Vagina (tissue), 2 donors: ENCODE data around the gene SOHLH2. TPM values are rescaled to one million over a fixed set of nuclear protein-coding genes. Genes with fewer than 3 reads are reported as not detected.

Experiments
- DNase-seq, 2 donors: peaks; one replicate each; pipeline ENCODE4 v3.0.0-alpha.2; 2017; ENCODE audit errors: extremely low spot score in 2 of 2
- H3K27ac ChIP-seq: fragments of 200-600 bp; sonication (generic); one replicate; pipeline ENCODE4 v1.5.1; 2019
- H3K27me3 ChIP-seq: fragments of 200-600 bp; sonication (generic); one replicate; pipeline ENCODE4 v1.5.1; 2019
- H3K36me3 ChIP-seq, 2 donors: fragments of 200-600 bp; sonication (generic); one replicate each; pipeline ENCODE4 v1.5.1; 2017 to 2019
- H3K4me1 ChIP-seq: fragments of 200-600 bp; sonication (generic); one replicate; pipeline ENCODE4 v1.5.1; 2019
- H3K4me3 ChIP-seq, 2 donors: fragments of 200-600 bp; sonication (generic); 1 replicate in 1 of 2; 2 replicates in 1 of 2; pipeline ENCODE4 v1.5.1; 2016 to 2019
- H3K9me3 ChIP-seq: fragments of 200-600 bp; sonication (generic); one replicate; pipeline ENCODE4 v1.5.1; 2019
- CTCF ChIP-seq, 3 experiments: fragments of 450-650 bp in 2 of 3; fragments of 200-600 bp in 1 of 3; sonication (generic) in 1 of 3; IDR thresholded peaks; one replicate each; pipeline ENCODE4 v1.5.1; 2017 to 2019; ENCODE audit warnings: antibody characterized with exemption in 3 of 3, mild to moderate bottlenecking in 2 of 3, moderate library complexity in 2 of 3
- POLR2A ChIP-seq, 2 donors: fragments of 450-650 bp; IDR thresholded peaks; one replicate each; pipeline ENCODE4 v1.6.1; 2017; ENCODE audit warnings: antibody characterized with exemption in 2 of 2, mild to moderate bottlenecking in 2 of 2, moderate library complexity in 2 of 2
- POLR2AphosphoS5 ChIP-seq, 2 donors: sonication (generic); formaldehyde crosslinking; IDR thresholded peaks; one replicate each; pipeline ENCODE4 v1.9.0; 2017; ENCODE audit warnings: antibody characterized with exemption in 2 of 2, mild to moderate bottlenecking in 2 of 2, low read depth in 1 of 2; ENCODE audit not compliant: insufficient read depth in 1 of 2
- intact Hi-C: fragments of 100-400 bp; cut with DNase I; formaldehyde crosslinking; loops from one replicate; pipeline ENCODE4 v1.15.1; 2023
- total RNA-seq: library from RNA; depleted of rRNA; stranded (reverse); fragments of >200 nt; gene quantifications from one replicate; pipeline ENCODE4 v1.2.3, GENCODE V29; 2016

The SOHLH2 gene
- total RNA-seq, 1 donor from 2014 or later, result not detected

- H3K36me3 ChIP-seq, result no peaks in the 10 kb centered on the region
- intact Hi-C loops, result no loop called here
- no peaks in the 10 kb centered on the region for H3K9me3 ChIP-seq
- H3K4me1 ChIP-seq, result no peaks in the 10 kb centered on the region
- no peak for TF ChIP-seq POLR2A (IDR thresholded peaks at IDR 0.05)
- TF ChIP-seq CTCF (IDR thresholded peaks at IDR 0.05), result no peak
- no peak for TF ChIP-seq POLR2AphosphoS5 (IDR thresholded peaks at IDR 0.05; ENCODE audit: insufficient read depth in 1 of 2, low read depth in 1 of 2)
- H3K4me3 ChIP-seq, result no peak overlapping the region
- no peaks in the 10 kb centered on the region for H3K27me3 ChIP-seq
- DNase-seq, result no peak
- no peak overlapping the region for H3K27ac ChIP-seq
Observed at GRCh38 chr13:36160297-36160696, 54.1 kb downstream of the SOHLH2 start.

- intact Hi-C loops, result no loop called here
- H3K36me3 ChIP-seq, result no peaks in the 10 kb centered on the region
Observed at GRCh38 chr13:36158611-36159010, 55.7 kb downstream of the SOHLH2 start.

GRCh38 chr13:36157480-36157879 lies 56.9 kb downstream of the SOHLH2 start:
- Histone ChIP-seq H3K9me3 (no peaks in the 10 kb centered on the region), H3K4me3 (no peak overlapping the region), H3K4me1 (no peaks in the 10 kb centered on the region), H3K27me3 (no peaks in the 10 kb centered on the region), H3K27ac (no peak overlapping the region), H3K36me3 (no peaks in the 10 kb centered on the region)
- no peak for TF ChIP-seq CTCF (IDR thresholded peaks at IDR 0.05)
- DNase-seq, result no peak
- intact Hi-C loops, result no loop called here

More at GRCh38 chr13:36158611-36159010, 55.7 kb downstream of the SOHLH2 start:
- TF ChIP-seq CTCF (IDR thresholded peaks at IDR 0.05) (no peak), POLR2A (IDR thresholded peaks at IDR 0.05) (no peak), POLR2AphosphoS5 (IDR thresholded peaks at IDR 0.05; ENCODE audit: insufficient read depth in 1 of 2, low read depth in 1 of 2) (no peak)
- DNase-seq, result no peak
- Histone ChIP-seq H3K27me3 (no peaks in the 10 kb centered on the region), H3K9me3 (no peaks in the 10 kb centered on the region), H3K27ac (no peak overlapping the region), H3K4me3 (no peak overlapping the region), H3K4me1 (no peaks in the 10 kb centered on the region)

- no peaks in the 10 kb centered on the region for H3K27me3 ChIP-seq
- H3K36me3 ChIP-seq, result no peaks in the 10 kb centered on the region
- intact Hi-C loops, result no loop called here
- H3K9me3 ChIP-seq, result no peaks in the 10 kb centered on the region
- TF ChIP-seq POLR2AphosphoS5 (IDR thresholded peaks at IDR 0.05; ENCODE audit: insufficient read depth in 1 of 2, low read depth in 1 of 2) (no peak), CTCF (IDR thresholded peaks at IDR 0.05) (no peak), POLR2A (IDR thresholded peaks at IDR 0.05) (no peak)
- peak overlapping the region in 1 of 2 donors; percentile 19 for H3K4me3 ChIP-seq
- DNase-seq, result no peak
- H3K27ac ChIP-seq, result no peak overlapping the region
- no peaks in the 10 kb centered on the region for H3K4me1 ChIP-seq
Observed at GRCh38 chr13:36154567-36155291, 59.6 kb downstream of the SOHLH2 start.

GRCh38 chr13:36151591-36151990 lies 62.8 kb downstream of the SOHLH2 start:
- no peak for DNase-seq
- no peak overlapping the region for H3K27ac ChIP-seq
- intact Hi-C loops, result no loop called here
- H3K4me3 ChIP-seq, result no peak overlapping the region
- no peaks in the 10 kb centered on the region for H3K4me1 ChIP-seq
- no peak for TF ChIP-seq POLR2A (IDR thresholded peaks at IDR 0.05)
- TF ChIP-seq CTCF (IDR thresholded peaks at IDR 0.05), result no peak
- no peak for TF ChIP-seq POLR2AphosphoS5 (IDR thresholded peaks at IDR 0.05; ENCODE audit: insufficient read depth in 1 of 2, low read depth in 1 of 2)
- no peaks in the 10 kb centered on the region for H3K36me3 ChIP-seq
- no peaks in the 10 kb centered on the region for H3K9me3 ChIP-seq
- no peaks in the 10 kb centered on the region for H3K27me3 ChIP-seq
